H4 (cell line): Measurements from ENCODE around the gene HDHD3. TPM values are rescaled to one million over a fixed set of nuclear protein-coding genes. Genes with fewer than 3 reads are reported as not detected.

Source experiments
- DNase-seq: peaks from one replicate; pipeline ENCODE4 v3.0.0-alpha.2; 2015; ENCODE audit warnings: low spot score
- total RNA-seq: library from RNA; depleted of rRNA; stranded (reverse); fragments of >200 nt; shearing (Covaris generic); gene quantifications from 2 replicates; pipeline ENCODE4 v1.2.3, GENCODE V29; 2014; rRNA removed

Gene HDHD3
- total RNA-seq, 1 experiment from 2014 or later: 14.5 TPM

GRCh38 chr9:113337714-113338113, 39.1 kb downstream of the HDHD3 start:
- DNase-seq: no peak

GRCh38 chr9:113331780-113332179, 45.0 kb downstream of the HDHD3 start:
- no peak for DNase-seq

- DNase-seq: no peak
These were observed 48.6 kb downstream of the HDHD3 start for GRCh38 chr9:113328045-113328782.

- DNase-seq: no peak
These were observed 50.6 kb downstream of the HDHD3 start for GRCh38 chr9:113326230-113326629.

Other genes starting within 250 kb of the HDHD3 start
- gene SLC31A2, start 226.0 kb downstream of the HDHD3 start, total RNA-seq: 7.3 and 9.8 TPM in 2 replicates
- 15.6 and 21.8 TPM in 2 replicates for gene FKBP15, start 155.7 kb downstream of the HDHD3 start, total RNA-seq
- gene SLC31A1, start 155.4 kb downstream of the HDHD3 start, total RNA-seq: 34.3 and 36.1 TPM in 2 replicates
- 81.9 and 83.9 TPM in 2 replicates for gene CDC26, start 101.4 kb downstream of the HDHD3 start, total RNA-seq
- 44.1 and 45.9 TPM in 2 replicates for gene PRPF4, start 101.3 kb downstream of the HDHD3 start, total RNA-seq
- gene RNF183, start 73.6 kb downstream of the HDHD3 start, total RNA-seq: not detected in 2 replicates
- 0.46 and 0.47 TPM in 2 replicates for gene WDR31, start 36.7 kb downstream of the HDHD3 start, total RNA-seq
- not detected in 2 replicates for gene BSPRY, start 27.4 kb downstream of the HDHD3 start, total RNA-seq
- 6.3 and 6.5 TPM in 2 replicates for gene ALAD, start 24.3 kb upstream of the HDHD3 start, total RNA-seq
- 125 and 131 TPM in 2 replicates for gene POLE3, start 33.7 kb upstream of the HDHD3 start, total RNA-seq
- gene C9orf43, start 33.8 kb upstream of the HDHD3 start, total RNA-seq: 1.1 TPM in 1 of 2 replicates, not detected in the other
- 36.4 and 37.1 TPM in 2 replicates for gene RGS3, start 86.7 kb upstream of the HDHD3 start, total RNA-seq